DOHH2 (cell line): ENCODE results near the gene C9orf43.
A peak's percentile ranks its signal among the peaks of the same experiment; 100 is the strongest.
"Not testable (repeated sequence)": the region's sequence is repeated elsewhere in the genome, so short reads cannot be mapped to it uniquely, and the experiment has no call there.

ENCODE experiments used
- H3F3A ChIP-seq: fragments of 200-600 bp; sonication (generic), shearing (Covaris generic); 2 replicates; pipeline ENCODE4 v1.6.0; 2016; ENCODE audit warnings: antibody characterized with exemption, mild to moderate bottlenecking; ENCODE audit not compliant: control insufficient read depth, insufficient read depth
- H3K27ac ChIP-seq: fragments of 200-600 bp; sonication (generic); 2 replicates; pipeline ENCODE4 v1.5.1; 2014; ENCODE audit warnings: low read depth, mild to moderate bottlenecking, low read length, moderate library complexity
- H3K27me3 ChIP-seq: fragments of 200-600 bp; sonication (generic); 2 replicates; pipeline ENCODE4 v1.6.1; 2014; ENCODE audit warnings: mild to moderate bottlenecking, low read length, mixed read lengths; ENCODE audit not compliant: control insufficient read depth
- H3K36me3 ChIP-seq: fragments of 200-600 bp; sonication (generic); 2 replicates; pipeline ENCODE4 v1.6.1; 2014; ENCODE audit warnings: mild to moderate bottlenecking, low read length, moderate library complexity, mixed read lengths; ENCODE audit not compliant: control insufficient read depth
- H3K4me1 ChIP-seq: fragments of 200-600 bp; sonication (generic); 2 replicates; pipeline ENCODE4 v1.6.1; 2014; ENCODE audit warnings: mild to moderate bottlenecking, low read length, mixed read lengths; ENCODE audit not compliant: control insufficient read depth
- H3K4me2 ChIP-seq: fragments of 200-600 bp; sonication (generic); 2 replicates; pipeline ENCODE4 v1.6.0; 2014; ENCODE audit warnings: mild to moderate bottlenecking, low read length, moderate library complexity
- H3K4me3 ChIP-seq: fragments of 200-600 bp; sonication (generic); 2 replicates; pipeline ENCODE4 v1.5.1; 2014; ENCODE audit warnings: mild to moderate bottlenecking, low read length, mixed read lengths
- H3K79me2 ChIP-seq: fragments of 200-600 bp; sonication (generic); 2 replicates; pipeline ENCODE4 v1.6.1; 2014; ENCODE audit warnings: mild to moderate bottlenecking, low read length, mixed read lengths; ENCODE audit not compliant: control insufficient read depth
- H3K9me2 ChIP-seq: fragments of 200-600 bp; sonication (generic); replicated peaks from 2 replicates; pipeline ENCODE4 v1.6.1; 2014; ENCODE audit warnings: mild to moderate bottlenecking, low read length, mixed read lengths; ENCODE audit not compliant: control insufficient read depth
- H3K9me3 ChIP-seq: fragments of 200-600 bp; sonication (generic); 2 replicates; pipeline ENCODE4 v1.6.1; 2014; ENCODE audit warnings: antibody characterized with exemption, low read length, mixed read lengths; ENCODE audit not compliant: control insufficient read depth, insufficient read depth
- H4K20me1 ChIP-seq: fragments of 200-600 bp; sonication (generic); 2 replicates; pipeline ENCODE4 v1.6.0; 2014; ENCODE audit warnings: low read depth, mild to moderate bottlenecking, antibody characterized with exemption, low read length, moderate library complexity; ENCODE audit not compliant: control insufficient read depth, insufficient read depth
- CTCF ChIP-seq: fragments of 200-600 bp; sonication (generic); IDR thresholded peaks from one replicate; pipeline ENCODE4 v1.5.1; 2014; ENCODE audit warnings: antibody characterized with exemption, mild to moderate bottlenecking, low read depth, low read length; ENCODE audit not compliant: poor library complexity, severe bottlenecking
- EZH2phosphoT487 ChIP-seq: fragments of 200-600 bp; sonication (generic); IDR thresholded peaks from 2 replicates; pipeline ENCODE4 v1.6.1; 2017; ENCODE audit warnings: borderline replicate concordance, mild to moderate bottlenecking, antibody characterized with exemption, low read length, moderate library complexity, mixed read lengths

The C9orf43 gene

GRCh38 chr9:113373676-113374392 lies 36.7 kb upstream of the C9orf43 start:
- Histone ChIP-seq H3K27ac (no peak overlapping the region), H3K9me2 (no peaks in the 10 kb centered on the region), H3K4me3 (no peak overlapping the region), H3F3A (no peaks in the 10 kb centered on the region), H4K20me1 (no peaks in the 10 kb centered on the region), H3K9me3 (no peaks in the 10 kb centered on the region), H3K4me2 (no peak overlapping the region), H3K79me2 (peaks cover 15% of the 10 kb centered on the region), H3K4me1 (peaks cover 10% of the 10 kb centered on the region), H3K36me3 (peaks cover 29% of the 10 kb centered on the region), H3K27me3 (no peaks in the 10 kb centered on the region)
- TF ChIP-seq EZH2phosphoT487 = no peak
- no peak for TF ChIP-seq CTCF

GRCh38 chr9:113375057-113376023 lies 35.2 kb upstream of the C9orf43 start:
- no peaks in the 10 kb centered on the region for H3F3A ChIP-seq
- peak overlapping the region; percentile 97 for H3K4me2 ChIP-seq
- no peaks in the 10 kb centered on the region for H3K27me3 ChIP-seq
- H3K36me3 ChIP-seq = peaks cover 29% of the 10 kb centered on the region
- TF ChIP-seq EZH2phosphoT487 = no peak
- no peak for TF ChIP-seq CTCF
- H4K20me1 ChIP-seq = no peaks in the 10 kb centered on the region
- H3K79me2 ChIP-seq = peaks cover 15% of the 10 kb centered on the region
- no peak overlapping the region for H3K27ac ChIP-seq
- peaks cover 10% of the 10 kb centered on the region for H3K4me1 ChIP-seq
- H3K9me2 ChIP-seq = no peaks in the 10 kb centered on the region
- H3K4me3 ChIP-seq = peak overlapping the region; percentile 100
- no peaks in the 10 kb centered on the region for H3K9me3 ChIP-seq

- Histone ChIP-seq H3K79me2 (peaks cover 15% of the 10 kb centered on the region), H3K27me3 (no peaks in the 10 kb centered on the region), H3K9me3 (no peaks in the 10 kb centered on the region), H3K36me3 (peaks cover 29% of the 10 kb centered on the region), H3F3A (no peaks in the 10 kb centered on the region), H3K4me3 (peak within 1 kb of the TSS; percentile 100), H3K4me1 (peaks cover 17% of the 10 kb centered on the region), H3K4me2 (peak within 1 kb of the TSS; percentile 97), H4K20me1 (no peaks in the 10 kb centered on the region), H3K9me2 (no peaks in the 10 kb centered on the region), H3K27ac (peak within 1 kb of the TSS; percentile 38)
- no peak for TF ChIP-seq CTCF
- no peak for TF ChIP-seq EZH2phosphoT487
Measured at GRCh38 chr9:113376634-113377567, 33.6 kb upstream of the C9orf43 start, which contains the start of gene HDHD3. Gene HDHD3, minus strand, starts transcription at chr9:113376986. Its CDS starts 2,632 bp downstream, at chr9:113374354.

- H3K9me3 ChIP-seq, H3K4me3 ChIP-seq, H3K27me3 ChIP-seq, H3K4me2 ChIP-seq, H3K9me2 ChIP-seq, H3K27ac ChIP-seq, H4K20me1 ChIP-seq, H3F3A ChIP-seq: not testable (repeated sequence)
- Histone ChIP-seq H3K36me3 (peaks cover 11% of the 10 kb centered on the region), H3K79me2 (peaks cover 15% of the 10 kb centered on the region), H3K4me1 (peaks cover 17% of the 10 kb centered on the region)
Measured at GRCh38 chr9:113379094-113379828, 31.3 kb upstream of the C9orf43 start.
